ENCODE results near the gene AKR1C3.
"Not testable (repeated sequence)": the region's sequence is repeated elsewhere in the genome, so short reads cannot be mapped to it uniquely, and the experiment has no call there.

AKR1C3 gene

GRCh38 chr10:5094265-5095205, at the start of gene AKR1C3:
AKR1C3 (plus strand) TSS chr10:5094414; CDS start chr10:5094445, 31 bp downstream.
- DNase-seq = no peak

GRCh38 chr10:5045095-5045494, 49.1 kb upstream of the AKR1C3 start:
- no peak for DNase-seq

GRCh38 chr10:5046410-5046809, 47.8 kb upstream of the AKR1C3 start:
- no peak for DNase-seq

GRCh38 chr10:5047055-5047454, 47.2 kb upstream of the AKR1C3 start:
- DNase-seq = not testable (repeated sequence)

GRCh38 chr10:5047912-5048628, 46.1 kb upstream of the AKR1C3 start:
- DNase-seq = no peak

GRCh38 chr10:5052951-5053500, 41.2 kb upstream of the AKR1C3 start:
- not testable (repeated sequence) for DNase-seq

- not testable (repeated sequence) for DNase-seq
These were observed 39.4 kb upstream of the AKR1C3 start for GRCh38 chr10:5054831-5055230.

GRCh38 chr10:5059267-5059666, 34.9 kb upstream of the AKR1C3 start:
- DNase-seq = not testable (repeated sequence)

GRCh38 chr10:5060791-5061190, 33.4 kb upstream of the AKR1C3 start:
- not testable (repeated sequence) for DNase-seq

- DNase-seq = no peak
These were observed 29.6 kb upstream of the AKR1C3 start for GRCh38 chr10:5064656-5065055.

GRCh38 chr10:5068274-5068984, 25.8 kb upstream of the AKR1C3 start:
- no peak for DNase-seq

- no peak for DNase-seq
These were observed 23.4 kb upstream of the AKR1C3 start for GRCh38 chr10:5070648-5071410.

- no peak for DNase-seq
These were observed 22.6 kb upstream of the AKR1C3 start for GRCh38 chr10:5071411-5072198.

- DNase-seq = no peak
These were observed 20.6 kb upstream of the AKR1C3 start for GRCh38 chr10:5073659-5074058.

GRCh38 chr10:5076615-5077014, 17.6 kb upstream of the AKR1C3 start:
- no peak for DNase-seq

GRCh38 chr10:5078547-5079180, 15.6 kb upstream of the AKR1C3 start:
- no peak for DNase-seq

- no peak for DNase-seq
These were observed 14.8 kb upstream of the AKR1C3 start for GRCh38 chr10:5079306-5079830.

GRCh38 chr10:5079836-5080235, 14.4 kb upstream of the AKR1C3 start:
- DNase-seq = no peak

GRCh38 chr10:5081091-5081490, 13.1 kb upstream of the AKR1C3 start:
- DNase-seq = no peak

GRCh38 chr10:5088703-5089261, 5.4 kb upstream of the AKR1C3 start:
- no peak for DNase-seq

Measured in activated gamma-delta T cell treated with Interleukin-2 at 50 U/mL for 16 hours (primary cell).